Esophagus (tissue), 2 donors: ENCODE measurements around the gene PNPLA6. TPM values are rescaled to one million over a fixed set of nuclear protein-coding genes. Genes with fewer than 3 reads are reported as not detected.

ENCODE experiments used
- H3K27ac ChIP-seq, 2 donors: one replicate each; pipeline ENCODE4 v1.5.1; 2013; ENCODE audit warnings: low read depth in 2 of 2, mild to moderate bottlenecking in 2 of 2, inconsistent platforms in 1 of 2, low read length in 1 of 2, moderate library complexity in 1 of 2
- H3K27me3 ChIP-seq, 2 donors: one replicate each; pipeline ENCODE4 v1.6.1; 2013; ENCODE audit warnings: low read length in 2 of 2, control low read depth in 1 of 2, mild to moderate bottlenecking in 1 of 2; ENCODE audit not compliant: insufficient read depth in 2 of 2, control insufficient read depth in 1 of 2
- H3K36me3 ChIP-seq, 2 donors: one replicate each; pipeline ENCODE4 v1.6.1; 2013; ENCODE audit warnings: low read length in 1 of 2; ENCODE audit not compliant: control insufficient read depth in 2 of 2, insufficient read depth in 2 of 2
- H3K4me1 ChIP-seq, 2 donors: one replicate each; pipeline ENCODE4 v1.6.1; 2013; ENCODE audit warnings: low read length in 1 of 2; ENCODE audit not compliant: control insufficient read depth in 2 of 2, insufficient read depth in 2 of 2
- H3K4me3 ChIP-seq, 2 donors: one replicate each; pipeline ENCODE4 v1.5.1; 2013; ENCODE audit warnings: low read length in 2 of 2, mild to moderate bottlenecking in 2 of 2, low read depth in 1 of 2, moderate library complexity in 1 of 2
- H3K9me3 ChIP-seq, 2 donors: one replicate each; pipeline ENCODE4 v1.6.1; 2013; ENCODE audit warnings: mild to moderate bottlenecking in 2 of 2, low read depth in 1 of 2, low read length in 1 of 2, moderate library complexity in 1 of 2; ENCODE audit not compliant: control insufficient read depth in 2 of 2, insufficient read depth in 1 of 2
- WGBS, 2 donors: extraction: QIAGEN DNeasy Blood & Tissue Kit; methylation state at CpG; one replicate each; pipeline ENCODE4 v1.1.7; 2013; 5-methylcytosine and 5-hydroxymethylcytosine counted together
- polyA plus RNA-seq, 2 donors: library from polyadenylated mRNA; stranded (reverse); fragments of 200-250 nt; gene quantifications; one replicate each; pipeline ENCODE4 v1.2.3, GENCODE V29; 2013
- donor health status: healthy with polysubstance abuse.
- donor health status: Bipolar disorder and iron deficiency.

The PNPLA6 gene
- polyA plus RNA-seq: 10 to 100 TPM; 27.2 to 47.7 TPM

DNA sequence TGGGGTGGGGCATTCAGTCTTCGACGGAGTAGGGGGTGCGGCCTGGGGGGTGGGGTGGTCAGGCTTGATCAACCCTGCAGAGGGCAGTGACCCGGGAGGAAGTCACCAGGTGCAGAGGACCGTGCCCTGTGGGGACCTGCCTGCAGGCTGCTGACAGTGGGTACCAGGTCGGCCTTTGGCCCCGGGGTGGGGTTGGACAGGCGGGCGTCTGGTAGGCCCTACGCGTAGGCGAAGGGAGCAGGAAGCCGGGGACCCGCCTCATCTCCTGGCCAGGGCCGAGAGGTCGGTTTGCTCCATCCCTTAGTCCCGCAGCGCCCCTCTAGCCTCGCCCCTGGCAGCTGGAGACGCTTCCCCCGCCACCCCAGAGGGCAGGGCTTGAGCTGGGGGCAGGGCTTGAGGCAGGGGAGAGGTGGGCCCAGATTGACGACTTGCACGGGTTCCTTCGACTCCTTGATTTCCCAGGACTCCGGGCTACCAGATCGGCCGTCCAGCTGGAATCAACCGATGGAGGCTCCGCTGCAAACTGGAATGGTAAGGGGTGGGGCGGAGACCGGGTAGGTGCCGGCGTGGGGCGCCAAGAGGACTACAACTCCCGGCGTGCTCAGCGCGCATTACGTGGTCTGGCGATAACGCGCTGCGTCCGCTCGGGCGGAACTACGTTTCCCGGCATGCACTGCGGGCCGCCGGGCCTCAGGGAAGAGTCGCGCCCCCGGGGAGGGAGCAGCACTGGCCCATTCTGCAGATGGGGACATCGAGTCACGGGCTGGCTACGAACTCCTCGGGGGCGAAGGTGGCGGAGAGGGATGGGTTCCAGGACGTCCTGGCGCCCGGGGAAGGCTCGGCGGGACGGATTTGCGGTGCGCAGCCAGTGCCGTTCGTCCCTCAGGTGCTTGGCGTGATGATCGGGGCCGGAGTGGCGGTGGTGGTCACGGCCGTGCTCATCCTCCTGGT lies at the start of gene PNPLA6:
PNPLA6 (plus strand) TSS at position 671 of the 951 bp plus-strand sequence; CDS start at position 743, 72 bp downstream.
- Histone ChIP-seq H3K27me3 (no peaks in the 10 kb centered on the region), H3K4me3 (peak within 1 kb of the TSS; percentile 75 to 100), H3K36me3 (peaks cover 0 to 6% of the 10 kb centered on the region in 2 donors), H3K4me1 (peaks cover 0 to 11% of the 10 kb centered on the region in 2 donors), H3K27ac (peak within 1 kb of the TSS; percentile 83 to 92), H3K9me3 (no peaks in the 10 kb centered on the region)
- 0 to 1% methylated on average over 67 to 76 of the region's 76 CpGs for WGBS, 2 donors

GRCh38 chr19:7486923-7487322 lies 48.6 kb upstream of the PNPLA6 start:
- Histone ChIP-seq H3K4me3 (no peak overlapping the region), H3K9me3 (no peaks in the 10 kb centered on the region), H3K27ac (no peak overlapping the region), H3K4me1 (peaks cover 0 to 3% of the 10 kb centered on the region in 2 donors), H3K27me3 (no peaks in the 10 kb centered on the region), H3K36me3 (no peaks in the 10 kb centered on the region)
- WGBS, 2 donors: 74 to 84% methylated on average over 2 of the region's 2 CpGs

- no peaks in the 10 kb centered on the region for H3K4me1 ChIP-seq
Measured at GRCh38 chr19:7488736-7489353, 46.7 kb upstream of the PNPLA6 start, which contains the start of gene PEX11G. Gene PEX11G (minus strand): TSS chr19:7489035. CDS start chr19:7489010, 25 bp downstream.

DNA sequence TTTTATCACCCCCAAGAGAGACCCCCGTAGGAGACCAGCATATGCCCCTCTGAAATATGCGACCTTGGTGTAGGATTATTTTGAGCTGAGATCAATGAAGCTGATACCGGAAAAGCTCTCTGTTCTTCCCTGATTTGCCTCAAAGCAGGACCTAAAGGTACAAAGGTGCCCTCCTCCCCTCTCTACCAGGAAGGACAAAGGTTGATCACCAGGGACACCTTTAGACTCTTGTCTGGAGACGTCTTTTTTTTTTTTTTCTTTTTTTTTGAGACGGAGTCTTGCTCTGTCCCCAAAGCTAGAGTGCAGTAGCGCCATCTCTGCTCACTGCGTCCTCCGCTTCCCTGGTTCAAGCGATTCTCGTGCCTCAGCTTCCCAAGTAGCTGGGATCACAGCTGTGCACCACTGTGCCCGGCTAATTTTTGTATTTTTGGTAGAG lies 45.9 kb upstream of the PNPLA6 start:
- no peak overlapping the region for H3K27ac ChIP-seq

More at GRCh38 chr19:7488736-7489353, 46.7 kb upstream of the PNPLA6 start, which contains the start of gene PEX11G:
- peak within 1 kb of the TSS; percentile 65 to 70 for H3K4me3 ChIP-seq
- WGBS, 2 donors: 1% methylated on average over 49 of the region's 49 CpGs
- no peaks in the 10 kb centered on the region for H3K36me3 ChIP-seq
- no peaks in the 10 kb centered on the region for H3K9me3 ChIP-seq
- H3K27ac ChIP-seq: peak within 1 kb of the TSS; percentile 67 to 86
- no peaks in the 10 kb centered on the region for H3K27me3 ChIP-seq

DNA sequence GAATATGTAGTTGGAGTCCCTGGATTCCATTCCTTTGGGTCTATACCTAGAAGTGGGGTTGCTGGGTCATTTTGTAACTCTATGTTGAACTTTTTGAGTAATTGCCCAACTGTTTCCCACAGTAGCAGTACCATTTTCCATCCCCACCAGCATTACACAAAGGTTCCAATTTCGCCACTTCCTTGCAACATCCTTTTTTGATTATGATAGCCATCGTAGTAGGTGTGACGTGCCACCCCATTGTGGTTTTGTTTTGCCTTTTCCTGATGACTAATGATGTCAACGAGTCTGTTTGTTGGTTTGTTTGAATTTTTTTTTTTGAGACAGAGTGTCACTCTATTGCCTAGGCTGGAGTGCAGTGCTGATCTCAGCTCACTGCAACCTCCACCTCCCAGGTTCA lies 43.4 kb upstream of the PNPLA6 start:
- H3K4me1 ChIP-seq: peaks cover 0 to 5% of the 10 kb centered on the region in 2 donors
- H3K27ac ChIP-seq: no peak overlapping the region
- no peaks in the 10 kb centered on the region for H3K27me3 ChIP-seq
- no peaks in the 10 kb centered on the region for H3K36me3 ChIP-seq
- no peaks in the 10 kb centered on the region for H3K9me3 ChIP-seq
- 54 to 56% methylated on average over 4 of the region's 4 CpGs for WGBS, 2 donors
- no peak overlapping the region for H3K4me3 ChIP-seq

More for the DNA sequence above, 45.9 kb upstream of the PNPLA6 start:
- Histone ChIP-seq H3K36me3 (no peaks in the 10 kb centered on the region), H3K27me3 (no peaks in the 10 kb centered on the region), H3K4me3 (peak overlapping the region in 1 of 2 donors; percentile 65), H3K4me1 (peaks cover 0 to 4% of the 10 kb centered on the region in 2 donors), H3K9me3 (no peaks in the 10 kb centered on the region)
- WGBS, 2 donors: 62 to 80% methylated on average over 11 of the region's 11 CpGs

GRCh38 chr19:7492558-7492957 lies 43.0 kb upstream of the PNPLA6 start:
- Histone ChIP-seq H3K9me3 (no peaks in the 10 kb centered on the region), H3K27me3 (no peaks in the 10 kb centered on the region), H3K36me3 (no peaks in the 10 kb centered on the region), H3K27ac (peak overlapping the region in 1 of 2 donors; percentile 35), H3K4me3 (no peak overlapping the region), H3K4me1 (peaks cover 0 to 5% of the 10 kb centered on the region in 2 donors)
- WGBS, 2 donors: 70 to 77% methylated on average over 11 of the region's 11 CpGs

GRCh38 chr19:7494416-7495098 lies 41.0 kb upstream of the PNPLA6 start:
- Histone ChIP-seq H3K27ac (peak overlapping the region; percentile 30 to 76), H3K4me1 (peaks cover 0 to 5% of the 10 kb centered on the region in 2 donors), H3K9me3 (no peaks in the 10 kb centered on the region), H3K36me3 (no peaks in the 10 kb centered on the region), H3K4me3 (no peak overlapping the region), H3K27me3 (no peaks in the 10 kb centered on the region)
- WGBS, 2 donors: 23 to 33% methylated on average over 13 of the region's 13 CpGs

- no peak overlapping the region for H3K4me3 ChIP-seq
- no peaks in the 10 kb centered on the region for H3K36me3 ChIP-seq
- H3K9me3 ChIP-seq: no peaks in the 10 kb centered on the region
- no peak overlapping the region for H3K27ac ChIP-seq
- no peaks in the 10 kb centered on the region for H3K27me3 ChIP-seq
- H3K4me1 ChIP-seq: peaks cover 3 to 10% of the 10 kb centered on the region in 2 donors
- 63 to 69% methylated on average over 7 of the region's 7 CpGs for WGBS, 2 donors
Measured at GRCh38 chr19:7497292-7497691, 38.2 kb upstream of the PNPLA6 start.
